ENCODE results near the gene ACSM6.

ACSM6 gene

DNA sequence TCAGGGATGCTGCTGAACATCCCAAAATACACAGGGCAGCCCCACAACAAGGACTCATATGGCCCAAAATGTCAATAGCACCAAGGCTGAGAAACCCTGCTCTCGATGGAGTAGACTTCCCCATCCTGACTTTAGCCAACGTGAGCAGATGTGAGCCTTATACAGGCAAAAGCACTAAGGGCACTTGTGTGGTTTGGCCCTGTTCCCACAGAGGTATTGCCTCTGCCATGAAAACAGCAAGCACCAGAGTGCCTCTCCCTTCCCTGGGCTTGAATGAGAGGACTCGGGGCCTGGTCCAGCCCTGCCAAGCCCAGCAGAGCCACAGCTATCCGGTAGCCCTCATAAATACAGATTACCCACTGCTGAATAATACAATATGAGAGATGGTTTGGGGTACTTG lies 47.5 kb downstream of the ACSM6 start:
- H3K4me3 ChIP-seq (ENCODE audit: low read length): no peak overlapping the region
- no peak for DNase-seq (ENCODE audit: low read depth)
- TF ChIP-seq CTCF (conservative IDR thresholded peaks at IDR 0.05; ENCODE audit: low read length): no peak

DNA sequence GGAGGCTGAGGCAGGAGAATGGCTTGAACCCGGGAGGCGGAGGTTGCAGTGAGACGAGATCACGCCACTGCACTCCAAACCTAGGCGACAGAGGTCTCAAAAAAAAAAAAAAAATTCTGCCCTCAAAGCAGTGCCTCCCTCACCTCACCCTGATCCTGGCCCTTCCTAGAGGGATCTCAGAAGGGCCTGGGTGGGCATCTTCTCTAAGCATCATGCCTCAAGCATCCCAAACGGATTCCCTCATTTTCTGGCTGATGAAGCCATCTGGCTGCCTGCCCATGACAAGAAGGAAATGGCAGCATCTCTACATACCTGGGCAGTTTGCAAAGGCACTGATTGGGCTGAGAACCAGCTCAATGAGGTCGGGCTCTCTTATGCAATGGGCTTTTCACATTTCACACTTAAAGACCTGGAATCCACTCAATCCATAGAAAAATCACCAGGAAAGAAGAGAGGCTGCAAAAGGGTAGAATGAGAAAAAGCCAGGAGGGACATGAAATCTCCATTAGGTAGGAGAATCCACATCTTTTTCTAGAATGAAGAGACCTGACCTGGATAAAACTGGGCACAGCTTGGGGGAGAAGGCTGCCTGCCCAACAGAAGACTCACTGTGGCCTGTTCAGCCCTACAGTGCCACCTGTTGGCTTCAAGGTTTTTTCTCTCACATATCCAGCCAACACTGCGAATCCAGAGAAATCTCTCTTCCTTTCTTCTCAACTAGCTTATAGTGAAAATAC lies 48.7 kb downstream of the ACSM6 start:
- peak; percentile 87 for TF ChIP-seq CTCF (conservative IDR thresholded peaks at IDR 0.05; ENCODE audit: low read length)
- peak; percentile 68 for DNase-seq (ENCODE audit: low read depth)

GRCh38 chr10:95243318-95243617 lies 49.2 kb downstream of the ACSM6 start:
- no peak for TF ChIP-seq CTCF (conservative IDR thresholded peaks at IDR 0.05; ENCODE audit: low read length)
- no peak overlapping the region for H3K4me3 ChIP-seq (ENCODE audit: low read length)
- no peak for DNase-seq (ENCODE audit: low read depth)

More for the DNA sequence above, 48.7 kb downstream of the ACSM6 start:
- H3K4me3 ChIP-seq (ENCODE audit: low read length): no peak overlapping the region

- no peak overlapping the region for H3K4me3 ChIP-seq (ENCODE audit: low read length)
- TF ChIP-seq CTCF (conservative IDR thresholded peaks at IDR 0.05; ENCODE audit: low read length): no peak
- DNase-seq (ENCODE audit: low read depth): no peak
These were observed 50.1 kb downstream of the ACSM6 start for GRCh38 chr10:95244152-95244551.

DNA sequence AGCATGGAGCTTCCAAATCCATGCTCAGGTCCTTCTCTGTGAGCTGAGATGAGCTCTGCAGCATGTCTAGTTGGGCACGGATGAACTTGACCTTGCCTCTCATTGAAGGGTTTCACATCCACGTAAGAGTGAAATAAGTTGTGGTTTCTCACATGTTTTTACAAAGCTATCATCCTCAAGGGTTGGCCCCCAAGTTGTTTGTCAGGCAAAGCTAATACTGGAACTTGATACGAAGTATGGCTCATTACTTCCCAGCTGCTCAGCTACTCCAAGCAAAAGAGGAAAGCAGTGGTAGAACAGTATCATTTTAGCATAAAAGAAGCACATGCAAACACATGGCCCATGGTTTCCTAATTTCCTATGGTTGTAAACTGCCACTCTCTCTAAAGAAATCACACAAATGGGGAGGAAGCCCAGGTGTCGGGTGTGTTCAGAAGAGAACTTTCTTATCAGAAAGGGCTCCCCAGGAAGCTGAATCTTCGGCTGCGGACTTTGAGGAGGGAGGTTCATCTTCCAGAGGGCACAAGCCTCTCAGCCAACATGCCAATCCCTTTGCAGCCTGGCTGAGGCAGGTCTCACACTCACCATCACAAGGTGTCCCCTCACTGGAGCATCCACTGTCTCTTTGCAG lies 51.5 kb downstream of the ACSM6 start:
- no peak overlapping the region for H3K4me3 ChIP-seq (ENCODE audit: low read length)
- DNase-seq (ENCODE audit: low read depth): no peak
- TF ChIP-seq CTCF (conservative IDR thresholded peaks at IDR 0.05; ENCODE audit: low read length): no peak

- peak; percentile 83 for TF ChIP-seq CTCF (conservative IDR thresholded peaks at IDR 0.05; ENCODE audit: low read length)
- no peak overlapping the region for H3K4me3 ChIP-seq (ENCODE audit: low read length)
- DNase-seq (ENCODE audit: low read depth): peak; percentile 78
These were observed 52.6 kb downstream of the ACSM6 start for GRCh38 chr10:95246582-95247051.

All from AG10803 (cell line).